Eye (tissue), 1 donor: Measurements from ENCODE around the gene FDXR.

Experiments used
- DNase-seq: peaks from one replicate; pipeline ENCODE4 v3.0.0-alpha.2; 2015

FDXR gene

GRCh38 chr17:74855323-74855722 lies 17.5 kb downstream of the FDXR start:
- DNase-seq = no peak

- DNase-seq = no peak
Observed at GRCh38 chr17:74854792-74855191, 18.0 kb downstream of the FDXR start.

GRCh38 chr17:74853669-74854068 lies 19.1 kb downstream of the FDXR start:
- no peak for DNase-seq

DNA sequence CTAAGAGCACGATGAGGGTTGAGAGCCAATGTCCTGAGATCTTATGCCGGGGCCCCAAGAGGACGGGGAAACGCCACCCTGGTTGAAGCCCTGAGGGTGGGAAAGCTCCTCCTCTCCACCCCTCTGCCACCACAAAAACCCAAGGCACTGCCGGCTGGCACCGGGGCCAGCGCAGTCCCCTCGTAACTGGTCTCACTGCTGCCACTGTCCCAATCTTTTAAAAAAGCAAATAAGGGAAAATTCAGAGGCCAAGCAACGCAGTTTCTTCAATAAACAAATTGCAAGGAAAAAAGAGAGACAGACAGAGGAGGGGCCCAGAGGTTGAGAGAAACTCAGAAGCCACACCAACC lies 19.8 kb downstream of the FDXR start:
- no peak for DNase-seq

DNA sequence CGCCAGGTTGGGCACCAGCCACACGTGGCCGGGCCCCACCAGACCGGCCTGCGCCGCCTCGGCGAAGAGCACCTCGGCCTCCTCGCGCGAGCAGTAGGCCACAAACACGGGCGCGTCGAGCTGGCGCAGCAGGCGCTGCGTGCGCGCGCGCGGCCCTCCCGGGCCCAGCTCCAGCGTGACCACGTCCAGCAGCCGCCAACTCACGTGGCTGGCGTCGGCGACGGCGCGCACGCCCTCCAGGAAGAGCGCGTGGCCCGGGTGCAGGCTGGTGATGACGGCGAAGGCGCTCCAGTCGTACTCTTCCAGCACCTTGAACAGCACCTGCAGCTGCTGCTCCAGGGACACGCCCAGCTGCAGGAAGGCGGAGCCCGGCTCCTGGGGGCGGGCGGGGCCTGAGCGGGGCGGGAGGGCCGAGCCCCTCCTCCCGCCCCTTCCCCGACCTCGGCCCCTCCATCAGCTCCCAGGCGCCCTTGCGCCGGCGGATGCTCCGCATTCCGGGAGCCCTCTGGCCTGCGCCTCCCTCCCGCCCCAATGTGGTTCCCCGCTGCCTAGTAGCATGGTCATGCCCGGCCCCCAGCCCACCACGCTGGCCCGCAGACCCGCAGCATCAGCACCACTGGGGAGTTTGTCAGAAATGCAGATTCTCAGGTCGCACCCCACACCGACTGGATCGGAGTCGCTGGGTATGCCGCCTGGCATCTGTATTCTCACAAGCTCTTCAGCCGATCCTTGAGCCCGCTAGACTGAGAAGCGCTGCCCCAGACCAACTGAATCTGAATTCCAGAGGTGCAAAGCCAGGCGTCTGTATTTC lies 20.4 kb downstream of the FDXR start:
- peak; percentile 79 for DNase-seq

- DNase-seq = no peak
Observed at GRCh38 chr17:74851612-74852236, 21.1 kb downstream of the FDXR start.

DNA sequence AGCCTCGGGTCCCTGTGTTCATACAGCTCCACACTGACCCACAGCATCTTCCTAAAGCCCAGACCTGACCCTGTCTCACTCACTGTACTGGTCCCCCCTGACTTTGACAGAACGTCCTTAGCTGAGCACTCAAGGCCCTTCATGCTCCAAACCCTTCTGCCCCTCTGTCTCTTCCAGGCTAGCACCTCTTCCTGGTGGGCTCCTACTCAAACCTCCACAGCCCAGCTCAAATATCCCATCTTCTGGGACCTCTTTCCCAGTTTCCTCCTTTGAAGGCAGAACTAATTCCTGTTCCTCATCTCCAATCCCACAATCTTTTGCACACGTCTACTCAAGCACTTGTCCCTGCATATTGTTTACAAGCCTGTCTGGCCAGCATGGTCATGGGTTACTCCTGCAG lies 21.9 kb downstream of the FDXR start:
- DNase-seq = no peak

GRCh38 chr17:74850310-74850709 lies 22.5 kb downstream of the FDXR start:
- no peak for DNase-seq

DNA sequence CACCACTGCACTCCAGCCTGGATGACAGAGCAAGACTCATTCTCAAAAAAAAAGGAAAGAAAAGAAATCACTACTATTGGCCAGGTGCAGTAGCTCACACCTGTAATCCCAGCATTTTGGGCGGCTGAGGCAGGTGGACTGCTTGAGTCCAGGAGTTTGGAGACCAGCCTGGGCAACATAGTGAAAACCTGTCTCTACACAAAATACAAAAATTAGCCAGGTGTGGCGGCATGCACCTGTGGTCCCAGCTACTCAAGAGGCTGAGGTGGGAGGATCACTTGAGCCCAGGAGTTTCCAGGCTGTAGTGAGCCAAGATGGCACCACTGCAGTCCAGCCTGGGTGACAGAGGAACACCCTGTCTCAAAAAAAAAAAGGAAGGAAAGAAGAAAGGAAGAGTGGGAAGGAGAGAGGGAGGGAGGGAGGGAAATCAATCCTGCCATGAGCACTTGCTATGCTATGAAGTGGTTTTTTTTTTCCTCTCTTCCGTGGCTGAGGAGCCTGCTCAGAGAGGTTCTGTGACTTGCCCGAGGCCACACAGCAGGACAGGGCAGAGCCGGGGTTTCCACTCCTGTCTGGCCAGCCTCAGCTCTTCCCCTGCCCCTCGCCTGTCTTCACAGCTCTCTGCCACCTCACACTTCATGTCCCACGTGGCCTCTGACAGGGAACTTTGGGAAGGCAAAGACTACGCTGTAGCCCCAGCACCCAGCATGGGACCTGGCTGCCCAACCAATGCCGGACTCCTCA lies 24.0 kb downstream of the FDXR start:
- no peak for DNase-seq

- DNase-seq = no peak
Observed at GRCh38 chr17:74846621-74847020, 26.2 kb downstream of the FDXR start.

DNA sequence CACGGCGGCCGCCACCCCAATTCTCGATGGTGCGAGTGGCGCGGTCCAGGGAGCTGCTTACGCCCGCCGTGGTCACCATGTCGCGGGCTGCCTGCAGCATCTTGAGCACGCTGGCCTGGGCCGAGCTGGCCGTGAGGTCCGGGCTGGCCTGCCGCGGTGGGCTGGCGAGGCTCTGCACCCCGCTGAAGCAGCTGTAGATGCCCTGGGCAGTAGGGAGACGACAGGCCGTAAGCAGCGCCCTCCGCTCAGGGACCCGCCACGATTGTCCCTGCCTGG lies 29.5 kb downstream of the FDXR start:
- DNase-seq = no peak

GRCh38 chr17:74842599-74843351 lies 30.0 kb downstream of the FDXR start:
- peak; percentile 85 for DNase-seq

DNA sequence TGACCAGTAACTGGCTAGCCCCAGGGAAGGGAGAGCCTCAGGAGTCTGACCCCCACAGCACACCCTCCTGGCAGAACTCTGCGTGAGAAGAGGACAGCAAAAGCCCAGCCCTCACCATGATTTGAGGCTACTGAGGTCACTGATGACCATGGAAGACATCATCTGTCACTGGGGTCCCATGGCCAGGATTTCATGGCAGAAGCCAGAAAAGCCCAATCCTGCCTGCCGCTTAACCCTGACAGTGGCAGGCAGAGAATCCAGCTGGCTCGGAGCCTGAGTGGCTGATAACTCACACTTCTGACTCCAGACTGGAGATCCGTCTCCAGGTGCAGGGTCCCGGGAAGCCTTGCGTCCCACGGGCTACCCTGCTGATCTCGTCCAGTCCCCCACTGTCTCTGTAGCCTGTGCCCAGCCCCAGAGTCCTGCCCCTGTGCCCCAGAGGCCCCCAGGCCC lies 30.6 kb downstream of the FDXR start:
- no peak for DNase-seq

DNA sequence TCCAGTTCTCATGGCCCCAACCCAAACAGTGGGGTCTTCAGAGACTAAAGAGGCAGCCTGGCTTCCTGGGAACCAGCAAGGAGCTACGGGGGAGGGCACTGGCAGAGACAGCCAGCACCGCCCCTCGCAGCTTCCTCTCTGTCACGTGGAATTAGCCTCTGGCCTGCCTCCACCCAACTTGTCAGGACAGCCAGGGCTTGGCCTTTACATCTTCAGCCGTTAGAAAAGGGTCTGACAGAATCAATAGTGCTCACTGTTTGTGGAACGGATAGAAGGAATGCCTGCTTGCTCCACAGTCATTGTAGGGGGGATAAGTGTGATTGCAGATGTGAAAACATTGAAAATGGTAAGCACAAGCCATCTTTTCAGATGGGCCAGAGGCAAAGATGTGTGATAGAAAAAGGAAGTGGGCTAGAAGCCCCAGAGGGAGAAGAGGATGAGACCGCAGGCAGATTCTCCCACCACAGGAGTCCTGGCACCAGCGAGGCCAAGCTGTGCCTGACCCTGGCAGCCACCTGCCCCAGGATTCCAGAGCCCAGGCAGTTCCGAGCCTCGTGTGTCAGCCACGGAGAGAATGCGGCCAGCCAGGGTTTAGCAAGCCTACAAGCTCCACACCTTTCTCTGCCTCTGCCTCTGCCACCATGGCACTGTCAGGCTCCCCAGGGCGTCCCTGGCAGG lies 31.7 kb downstream of the FDXR start:
- peak; percentile 84 for DNase-seq

DNA sequence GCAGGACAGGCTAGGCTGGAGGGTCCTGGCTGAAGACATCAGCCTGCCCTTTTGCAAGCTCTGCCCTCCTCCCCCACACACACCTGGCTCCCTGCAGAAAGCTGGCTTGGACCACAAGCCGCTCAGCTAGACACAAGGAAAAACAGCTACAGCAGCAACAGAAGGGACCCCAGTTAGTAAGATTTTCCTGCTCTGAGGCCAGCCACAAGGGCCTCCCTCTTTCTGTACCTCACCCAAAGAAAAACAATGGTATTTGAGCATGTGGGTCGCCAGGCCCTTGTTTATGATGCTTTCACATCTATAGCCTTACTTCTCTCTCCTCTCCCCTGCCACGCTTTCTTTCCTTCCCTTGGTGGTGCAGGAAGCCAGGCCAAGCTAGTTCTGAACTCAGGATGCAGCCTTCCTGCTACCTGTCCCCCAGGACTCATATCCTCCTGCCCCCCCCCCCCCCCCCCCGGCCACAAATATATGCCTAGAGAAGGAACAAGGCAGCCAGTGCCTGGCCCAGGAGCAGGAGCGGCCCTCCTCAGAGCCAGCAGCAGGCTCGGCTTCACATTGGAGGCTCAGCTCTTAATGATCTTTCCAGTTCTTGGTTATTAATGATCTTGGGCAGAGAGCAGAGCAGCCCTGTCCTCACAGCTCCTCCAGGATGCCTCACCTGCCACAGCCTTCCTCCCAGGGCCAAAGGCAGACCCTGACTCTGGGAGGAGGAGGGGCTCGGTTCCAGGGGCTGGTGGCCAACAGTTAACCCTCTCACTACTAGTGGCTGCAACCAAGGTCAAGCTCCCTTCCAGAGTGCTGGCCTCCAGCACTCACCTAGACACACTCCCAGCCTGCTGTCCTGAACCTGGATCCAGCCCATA lies 32.6 kb downstream of the FDXR start:
- DNase-seq = no peak

DNA sequence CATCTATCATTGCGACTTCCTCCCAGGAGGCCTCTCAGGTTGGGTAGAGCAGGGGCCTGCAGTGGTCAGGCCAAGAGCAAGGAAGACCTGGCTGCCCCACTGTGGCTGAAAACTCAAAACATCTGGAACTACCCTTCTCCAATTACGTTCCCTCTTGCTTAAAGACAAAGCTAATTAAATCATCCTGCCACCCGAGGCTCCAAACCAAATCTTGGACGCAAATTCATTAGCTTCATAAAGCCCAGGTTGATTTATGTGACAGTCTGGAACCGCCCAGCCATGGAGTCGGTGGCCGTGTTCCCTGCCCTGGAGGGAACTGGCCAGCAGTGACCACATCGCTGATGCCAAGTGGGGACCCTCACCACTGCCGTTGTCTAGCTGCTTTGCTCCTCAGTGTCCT lies 34.5 kb downstream of the FDXR start:
- no peak for DNase-seq

- DNase-seq = no peak
Observed at GRCh38 chr17:74836691-74837467, 35.9 kb downstream of the FDXR start.

GRCh38 chr17:74836191-74836590 lies 36.6 kb downstream of the FDXR start:
- no peak for DNase-seq

DNA sequence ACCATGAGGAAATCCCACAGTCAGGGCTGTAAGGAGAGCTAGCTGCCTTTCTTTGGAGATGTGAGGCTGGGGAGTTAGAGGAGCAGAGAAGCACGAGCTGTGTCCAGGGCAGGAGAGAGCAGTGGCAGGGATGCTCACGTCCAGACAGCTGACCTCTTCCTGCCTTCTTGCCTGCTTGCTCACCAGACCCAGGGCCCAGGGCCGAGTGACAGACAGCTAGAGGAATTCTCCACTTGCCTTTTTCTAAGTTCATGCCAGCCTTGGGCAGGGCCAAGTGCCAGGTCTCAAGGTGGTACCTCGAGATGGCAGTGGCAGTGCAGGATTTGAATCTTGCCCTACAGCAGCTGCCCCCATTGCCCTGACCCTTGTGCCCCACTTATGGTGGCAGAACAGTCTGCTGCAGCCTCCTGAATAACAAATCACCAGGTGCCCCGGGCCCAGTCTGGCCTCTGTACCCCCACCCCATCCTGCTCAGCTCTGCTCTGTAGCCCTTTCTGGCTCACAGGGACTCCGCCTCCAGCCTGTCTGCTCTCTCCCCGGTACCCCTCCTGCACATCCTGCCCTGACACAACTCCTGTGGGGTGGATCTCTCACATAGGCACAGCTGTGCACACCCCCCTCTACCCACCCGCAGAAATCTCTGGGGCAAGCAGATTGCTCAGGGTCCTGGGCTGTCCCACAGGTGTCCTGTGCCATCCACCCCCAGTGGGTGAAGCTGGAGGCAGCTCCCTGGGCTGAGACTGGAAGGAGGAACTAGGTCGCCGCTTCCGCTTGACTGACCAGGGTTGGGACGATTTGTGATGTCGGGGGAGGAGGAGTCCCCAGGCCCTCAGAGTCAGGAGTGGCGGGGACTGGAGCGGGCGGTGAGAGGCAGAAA lies 39.1 kb downstream of the FDXR start:
- DNase-seq = peak; percentile 89

- no peak for DNase-seq
Observed at GRCh38 chr17:74832421-74832820, 40.4 kb downstream of the FDXR start.
